Eye (tissue), 1 donor: ENCODE data around the gene KCNH3.

ENCODE experiments used
- DNase-seq: peaks from one replicate; pipeline ENCODE4 v3.0.0-alpha.2; 2015

The KCNH3 gene

DNA sequence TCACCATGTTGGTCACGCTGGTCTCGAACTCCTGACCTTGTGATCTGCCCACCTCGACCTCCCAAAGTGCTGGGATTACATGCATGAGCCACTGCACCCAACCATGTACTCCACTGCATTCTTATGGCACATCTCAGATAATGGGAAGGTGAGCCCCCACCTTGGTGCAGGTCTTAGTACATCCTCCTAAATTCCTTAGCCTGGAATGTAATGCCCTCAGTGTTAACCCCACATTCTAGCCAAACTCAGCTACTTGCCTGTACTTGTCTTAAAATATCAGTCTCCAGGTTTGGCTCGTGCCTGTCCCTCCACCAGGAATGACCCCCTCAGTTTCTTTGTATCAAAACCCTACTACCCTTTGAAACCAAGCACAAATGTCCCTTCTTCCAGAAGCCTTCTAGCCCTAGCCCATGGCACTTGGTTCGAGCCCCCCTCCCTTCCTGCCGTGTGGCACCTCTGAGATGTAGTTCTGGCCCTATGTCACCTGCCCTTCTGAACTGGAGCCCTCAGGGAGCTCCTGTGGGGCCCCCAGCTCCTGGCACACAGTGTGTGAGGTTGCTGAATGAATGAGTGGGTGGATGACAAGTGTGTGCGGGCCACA lies 8.4 kb downstream of the KCNH3 start:
- DNase-seq, result no peak

DNA sequence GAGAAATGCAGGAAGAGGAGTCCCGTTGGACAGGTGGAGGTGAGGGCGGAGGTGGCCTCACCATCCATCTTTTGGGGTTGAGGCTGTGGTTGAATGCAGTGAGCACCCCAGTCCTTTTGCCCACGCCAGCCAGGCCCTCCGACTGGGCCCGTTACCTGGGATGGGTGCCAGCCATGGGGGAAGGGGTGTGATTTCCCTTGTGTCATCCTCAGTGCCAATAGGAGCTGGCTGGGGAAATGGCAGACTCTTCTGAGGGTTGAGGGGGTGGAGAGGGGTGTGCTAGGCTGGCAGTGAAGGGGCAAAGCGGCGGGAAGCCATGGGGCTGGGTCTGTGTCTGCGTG lies 9.6 kb downstream of the KCNH3 start:
- DNase-seq, result no peak

DNA sequence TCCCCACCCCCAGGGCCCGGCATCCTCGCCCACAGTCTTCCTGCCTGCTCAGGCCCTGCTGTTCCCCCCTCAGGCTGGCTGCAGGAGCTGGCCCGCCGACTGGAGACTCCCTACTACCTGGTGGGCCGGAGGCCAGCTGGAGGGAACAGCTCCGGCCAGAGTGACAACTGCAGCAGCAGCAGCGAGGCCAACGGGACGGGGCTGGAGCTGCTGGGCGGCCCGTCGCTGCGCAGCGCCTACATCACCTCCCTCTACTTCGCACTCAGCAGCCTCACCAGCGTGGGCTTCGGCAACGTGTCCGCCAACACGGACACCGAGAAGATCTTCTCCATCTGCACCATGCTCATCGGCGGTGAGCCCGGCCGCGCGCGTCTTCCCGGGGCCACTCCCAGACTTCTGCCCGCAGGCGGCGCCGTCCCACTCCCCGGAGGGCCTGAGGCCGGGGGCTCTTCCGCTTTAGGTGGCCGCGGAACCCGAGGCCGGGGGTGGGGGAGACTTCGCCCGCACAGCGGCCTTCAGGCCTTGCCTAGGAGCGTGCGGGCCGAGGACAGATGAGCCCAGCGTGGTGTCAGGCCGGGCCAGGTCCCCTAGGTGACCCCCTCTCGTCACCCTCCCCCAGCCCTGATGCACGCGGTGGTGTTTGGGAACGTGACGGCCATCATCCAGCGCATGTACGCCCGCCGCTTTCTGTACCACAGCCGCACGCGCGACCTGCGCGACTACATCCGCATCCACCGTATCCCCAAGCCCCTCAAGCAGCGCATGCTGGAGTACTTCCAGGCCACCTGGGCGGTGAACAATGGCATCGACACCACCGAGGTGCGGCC lies 10.2 kb downstream of the KCNH3 start:
- peak; percentile 84 for DNase-seq

DNA sequence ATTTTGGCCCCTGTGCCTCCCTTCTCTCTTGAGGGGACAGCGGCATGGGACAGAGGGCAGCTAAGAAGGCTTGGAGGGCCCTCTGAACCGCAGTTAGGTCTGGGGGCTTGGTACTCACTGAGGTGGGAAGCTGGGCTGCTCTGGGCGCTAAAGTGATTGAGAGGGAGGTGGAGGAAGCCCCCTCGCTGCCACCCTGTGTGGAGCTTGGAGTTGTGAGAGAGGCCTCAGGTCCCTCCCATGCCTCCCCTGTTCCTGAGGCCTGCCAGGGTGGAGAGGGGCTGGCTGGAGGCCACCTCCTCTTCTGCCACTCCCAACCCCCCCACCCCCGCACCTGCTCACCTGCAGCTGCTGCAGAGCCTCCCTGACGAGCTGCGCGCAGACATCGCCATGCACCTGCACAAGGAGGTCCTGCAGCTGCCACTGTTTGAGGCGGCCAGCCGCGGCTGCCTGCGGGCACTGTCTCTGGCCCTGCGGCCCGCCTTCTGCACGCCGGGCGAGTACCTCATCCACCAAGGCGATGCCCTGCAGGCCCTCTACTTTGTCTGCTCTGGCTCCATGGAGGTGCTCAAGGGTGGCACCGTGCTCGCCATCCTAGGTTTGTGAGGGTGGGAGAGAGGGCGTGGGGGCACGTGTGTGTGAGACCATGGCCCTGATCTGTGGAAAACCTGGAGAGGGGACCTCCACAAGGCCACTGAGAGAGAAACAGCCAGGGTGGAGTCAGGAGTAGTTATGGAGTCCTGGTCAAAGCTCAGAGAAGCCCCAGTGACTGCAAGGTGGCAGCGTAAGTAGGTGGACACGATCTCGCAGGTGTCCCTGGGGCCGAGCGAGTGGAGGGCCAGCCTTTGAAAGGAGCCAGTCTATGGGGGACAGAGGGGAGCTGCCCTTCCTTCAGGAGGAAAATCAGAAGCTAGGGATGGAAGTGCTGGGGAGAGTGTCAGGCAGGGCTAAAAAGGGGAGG lies 11.2 kb downstream of the KCNH3 start:
- no peak for DNase-seq

DNA sequence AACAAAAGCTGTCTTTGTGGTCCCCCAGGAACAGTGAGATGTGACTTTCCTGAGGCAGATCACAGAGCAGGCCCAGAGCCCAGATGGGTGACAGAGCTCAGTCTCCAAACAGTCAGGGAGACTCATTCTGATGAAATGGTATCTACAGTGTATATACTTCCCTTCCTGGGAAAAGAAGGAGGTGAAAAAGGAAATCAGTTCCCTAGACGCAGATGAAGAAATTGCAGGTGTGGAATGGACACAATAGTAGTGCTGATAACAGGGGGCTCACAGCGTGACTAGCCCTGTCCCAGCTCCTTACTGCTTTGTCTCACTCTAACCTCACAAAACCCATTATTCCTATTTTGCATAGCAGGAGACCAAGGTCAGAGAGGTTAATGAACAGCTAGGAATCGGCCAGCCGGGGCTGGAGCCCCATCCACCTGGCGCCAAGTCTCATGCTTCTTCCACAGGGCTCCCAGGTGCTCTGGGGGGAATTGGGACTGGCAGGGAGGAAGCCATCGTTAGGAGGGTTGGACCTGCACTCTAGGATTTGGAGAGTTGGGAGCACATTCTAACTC lies 11.9 kb downstream of the KCNH3 start:
- no peak for DNase-seq

DNA sequence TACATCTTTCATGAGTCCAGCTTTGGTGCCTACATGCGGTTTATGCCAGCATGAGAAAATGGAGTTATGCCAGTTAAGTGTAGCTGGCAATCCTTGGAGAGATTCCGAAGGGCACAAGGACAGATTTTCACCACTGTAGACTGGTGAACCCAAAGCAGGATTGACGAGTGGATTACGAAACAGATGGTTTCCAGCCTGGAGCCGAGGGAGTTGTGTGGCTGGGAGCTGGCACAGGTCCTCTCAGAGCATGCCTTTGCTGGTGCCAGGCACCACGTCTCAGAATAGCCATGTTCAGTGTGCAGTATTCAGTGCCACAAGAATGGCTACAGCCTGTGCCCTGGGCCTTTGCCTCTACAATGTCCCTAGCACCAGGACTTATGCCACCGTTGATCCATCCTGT lies 13.2 kb downstream of the KCNH3 start:
- no peak for DNase-seq

DNA sequence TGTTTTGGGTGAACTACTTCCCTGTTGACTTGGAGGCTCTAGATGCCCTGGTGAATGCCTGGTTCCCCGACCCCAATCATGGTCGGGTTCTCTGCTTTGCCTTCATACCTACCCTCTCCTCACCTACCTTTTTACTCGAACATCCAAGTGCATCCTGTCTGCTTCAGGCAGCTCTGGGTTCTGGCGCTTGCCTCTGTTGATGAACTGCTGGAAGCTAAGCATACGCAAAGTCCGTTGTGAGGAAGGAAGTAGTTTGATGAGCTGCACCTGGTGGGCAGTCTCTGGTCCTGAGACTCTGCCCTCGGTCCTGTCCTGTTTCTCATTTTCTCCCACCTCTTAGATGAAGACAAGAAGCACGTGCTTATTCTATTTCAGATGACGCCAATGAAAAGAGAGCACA lies 13.6 kb downstream of the KCNH3 start:
- no peak for DNase-seq

DNA sequence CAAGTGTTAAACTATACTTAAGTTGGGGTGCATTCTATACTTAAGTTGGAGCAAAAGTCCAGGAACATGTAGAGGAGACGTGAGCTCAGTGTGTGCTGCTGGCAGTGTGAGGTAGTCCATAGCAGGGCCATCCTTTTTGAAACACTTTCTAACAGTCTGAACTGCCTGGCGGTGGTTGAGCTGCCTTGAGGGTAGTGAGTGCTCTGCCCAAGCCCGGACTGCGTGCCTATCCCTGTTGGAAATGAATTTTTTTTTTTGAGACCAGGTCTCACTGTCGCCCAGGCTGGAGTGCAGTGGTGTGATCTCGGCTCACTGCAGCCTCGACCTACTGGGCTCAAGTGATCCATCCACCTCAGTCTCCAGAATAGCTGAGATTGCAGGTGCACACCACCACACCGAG lies 14.1 kb downstream of the KCNH3 start:
- no peak for DNase-seq

DNA sequence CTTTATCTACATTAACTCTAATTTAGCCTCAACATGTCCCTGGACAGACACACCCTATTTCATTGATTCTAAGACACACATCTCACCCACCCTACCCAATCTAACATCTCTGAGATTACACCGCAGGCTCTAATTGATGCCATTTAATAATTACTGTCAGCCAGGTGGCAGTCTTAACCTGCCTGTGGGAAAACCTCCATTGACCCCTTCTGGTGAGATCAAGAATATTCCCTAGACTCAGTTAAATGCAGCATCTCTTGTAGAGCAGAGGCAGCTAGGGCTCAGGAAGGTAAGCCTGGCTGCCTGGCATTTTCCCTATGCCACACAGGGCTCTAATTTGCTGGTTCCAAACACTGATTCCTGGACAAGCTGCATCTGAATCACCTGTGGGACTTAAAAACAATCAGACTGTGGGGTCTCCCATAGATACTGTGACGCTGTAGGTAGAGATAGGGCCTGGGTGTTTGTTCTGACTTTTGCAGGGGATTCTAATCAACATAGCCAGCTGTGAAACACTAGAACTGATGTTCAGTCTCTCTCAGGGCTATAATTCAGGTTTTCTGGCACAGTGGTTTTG lies 14.8 kb downstream of the KCNH3 start:
- peak; percentile 35 for DNase-seq

DNA sequence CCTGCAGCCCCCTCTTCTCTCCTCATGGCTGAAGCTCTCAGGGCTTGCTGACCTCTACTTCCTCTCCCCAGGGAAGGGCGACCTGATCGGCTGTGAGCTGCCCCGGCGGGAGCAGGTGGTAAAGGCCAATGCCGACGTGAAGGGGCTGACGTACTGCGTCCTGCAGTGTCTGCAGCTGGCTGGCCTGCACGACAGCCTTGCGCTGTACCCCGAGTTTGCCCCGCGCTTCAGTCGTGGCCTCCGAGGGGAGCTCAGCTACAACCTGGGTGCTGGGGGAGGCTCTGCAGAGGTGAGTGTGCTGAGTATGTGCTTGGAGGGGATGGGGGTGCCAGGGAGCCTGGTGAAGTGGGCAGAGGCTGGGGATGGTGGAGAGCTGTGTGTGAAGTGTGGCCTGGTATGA lies 15.4 kb downstream of the KCNH3 start:
- no peak for DNase-seq

DNA sequence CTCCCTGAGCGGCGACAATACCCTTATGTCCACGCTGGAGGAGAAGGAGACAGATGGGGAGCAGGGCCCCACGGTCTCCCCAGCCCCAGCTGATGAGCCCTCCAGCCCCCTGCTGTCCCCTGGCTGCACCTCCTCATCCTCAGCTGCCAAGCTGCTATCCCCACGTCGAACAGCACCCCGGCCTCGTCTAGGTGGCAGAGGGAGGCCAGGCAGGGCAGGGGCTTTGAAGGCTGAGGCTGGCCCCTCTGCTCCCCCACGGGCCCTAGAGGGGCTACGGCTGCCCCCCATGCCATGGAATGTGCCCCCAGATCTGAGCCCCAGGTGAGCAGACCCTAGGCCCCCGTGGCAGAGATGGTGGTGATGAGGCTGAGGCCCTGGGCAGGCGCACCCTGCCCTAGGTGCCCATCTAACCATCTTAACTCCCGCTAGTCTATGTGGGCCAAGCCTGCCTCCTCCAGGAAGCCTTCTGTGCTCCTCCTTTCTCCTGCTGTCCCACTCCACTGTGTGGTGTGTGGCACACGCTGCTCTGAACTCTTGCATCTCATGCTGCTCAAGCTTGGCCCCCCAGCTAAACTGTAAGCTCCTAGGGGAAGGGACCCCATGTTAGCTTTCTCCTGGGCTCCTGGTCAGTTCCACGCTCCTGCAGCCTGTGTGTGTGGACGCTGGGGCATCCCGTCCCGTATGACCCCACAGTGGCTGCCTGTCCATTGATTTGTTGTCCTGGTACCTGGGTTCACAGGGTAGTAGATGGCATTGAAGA lies 17.0 kb downstream of the KCNH3 start:
- no peak for DNase-seq

DNA sequence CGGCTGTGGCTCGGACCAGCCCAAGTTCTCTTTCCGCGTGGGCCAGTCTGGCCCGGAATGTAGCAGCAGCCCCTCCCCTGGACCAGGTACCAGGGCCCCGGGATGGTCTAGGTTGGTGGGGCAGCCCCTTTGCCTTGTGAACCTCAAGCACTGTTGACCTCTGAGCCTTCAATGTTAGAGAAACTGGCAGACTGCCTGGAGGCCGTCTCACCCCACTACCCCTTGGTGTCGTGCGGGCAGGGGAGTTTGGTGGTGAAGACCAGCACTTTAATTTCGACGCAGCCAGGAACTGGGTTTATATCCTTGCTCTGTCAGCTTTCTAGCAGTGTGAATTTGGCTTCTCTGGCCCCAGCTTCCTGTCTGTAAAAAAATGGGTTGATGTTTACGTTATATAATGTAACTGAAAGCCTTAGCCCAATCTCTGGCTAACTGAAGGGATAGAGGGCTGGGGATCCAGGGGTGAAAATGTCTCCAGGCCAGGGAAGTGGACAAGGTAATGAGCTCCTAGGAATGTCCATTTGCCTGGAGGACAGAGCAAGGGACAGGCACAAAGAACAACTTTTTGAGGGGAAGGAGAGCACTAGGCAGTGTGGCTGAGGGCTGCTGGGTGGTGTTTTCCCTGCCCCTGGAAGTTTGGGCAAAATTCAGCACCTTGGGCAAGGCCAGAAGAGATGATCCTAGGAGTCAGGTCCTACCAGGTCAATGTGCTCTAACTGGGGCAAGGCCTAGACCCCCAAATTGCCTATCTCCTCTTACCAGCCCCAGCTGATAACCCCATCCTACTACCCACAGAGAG lies 17.8 kb downstream of the KCNH3 start:
- DNase-seq, result no peak

DNA sequence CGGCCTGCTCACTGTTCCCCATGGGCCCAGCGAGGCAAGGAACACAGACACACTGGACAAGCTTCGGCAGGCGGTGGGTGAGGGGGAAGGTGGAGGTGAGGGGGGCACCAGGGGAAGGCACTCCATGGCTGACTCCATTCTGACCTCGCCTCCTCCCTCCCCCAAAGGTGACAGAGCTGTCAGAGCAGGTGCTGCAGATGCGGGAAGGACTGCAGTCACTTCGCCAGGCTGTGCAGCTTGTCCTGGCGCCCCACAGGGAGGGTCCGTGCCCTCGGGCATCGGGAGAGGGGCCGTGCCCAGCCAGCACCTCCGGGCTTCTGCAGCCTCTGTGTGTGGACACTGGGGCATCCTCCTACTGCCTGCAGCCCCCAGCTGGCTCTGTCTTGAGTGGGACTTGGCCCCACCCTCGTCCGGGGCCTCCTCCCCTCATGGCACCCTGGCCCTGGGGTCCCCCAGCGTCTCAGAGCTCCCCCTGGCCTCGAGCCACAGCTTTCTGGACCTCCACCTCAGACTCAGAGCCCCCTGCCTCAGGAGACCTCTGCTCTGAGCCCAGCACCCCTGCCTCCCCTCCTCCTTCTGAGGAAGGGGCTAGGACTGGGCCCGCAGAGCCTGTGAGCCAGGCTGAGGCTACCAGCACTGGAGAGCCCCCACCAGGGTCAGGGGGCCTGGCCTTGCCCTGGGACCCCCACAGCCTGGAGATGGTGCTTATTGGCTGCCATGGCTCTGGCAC lies 18.5 kb downstream of the KCNH3 start:
- DNase-seq, result no peak

DNA sequence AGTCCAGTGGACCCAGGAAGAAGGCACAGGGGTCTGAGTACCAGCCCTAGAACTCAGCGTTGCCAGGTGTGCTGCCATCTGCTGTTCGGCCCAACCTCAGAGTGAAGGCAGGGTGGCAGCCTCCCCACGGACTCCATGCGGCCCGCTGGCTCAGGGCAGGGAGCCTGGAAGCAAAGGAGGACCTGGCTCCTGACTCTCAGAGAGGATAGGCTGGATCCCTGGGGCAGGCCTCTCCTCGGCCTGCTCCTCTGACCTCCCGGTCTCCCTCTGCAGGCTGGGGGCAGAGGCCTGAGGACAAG lies 19.0 kb downstream of the KCNH3 start:
- DNase-seq, result no peak

DNA sequence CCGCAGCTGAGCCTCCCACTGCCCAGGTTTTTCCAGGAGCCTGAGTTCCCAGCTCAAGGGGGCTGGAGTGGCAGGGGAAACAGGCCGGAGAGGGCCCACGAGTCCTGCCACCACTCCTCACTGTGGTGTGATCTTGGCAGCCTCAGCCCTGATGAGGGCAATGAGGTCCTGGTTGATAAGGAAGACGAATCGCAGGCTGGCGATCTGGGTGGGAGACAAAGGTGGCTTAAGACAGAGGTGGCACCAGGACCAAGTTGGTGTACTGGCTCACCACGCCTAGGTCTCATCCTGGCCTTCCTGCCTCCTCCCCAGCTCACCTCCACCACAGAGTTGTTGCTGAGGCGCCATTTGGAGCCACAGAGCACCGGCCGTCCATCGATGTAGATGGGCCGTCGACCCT lies 19.7 kb downstream of the KCNH3 start:
- DNase-seq, result no peak

DNA sequence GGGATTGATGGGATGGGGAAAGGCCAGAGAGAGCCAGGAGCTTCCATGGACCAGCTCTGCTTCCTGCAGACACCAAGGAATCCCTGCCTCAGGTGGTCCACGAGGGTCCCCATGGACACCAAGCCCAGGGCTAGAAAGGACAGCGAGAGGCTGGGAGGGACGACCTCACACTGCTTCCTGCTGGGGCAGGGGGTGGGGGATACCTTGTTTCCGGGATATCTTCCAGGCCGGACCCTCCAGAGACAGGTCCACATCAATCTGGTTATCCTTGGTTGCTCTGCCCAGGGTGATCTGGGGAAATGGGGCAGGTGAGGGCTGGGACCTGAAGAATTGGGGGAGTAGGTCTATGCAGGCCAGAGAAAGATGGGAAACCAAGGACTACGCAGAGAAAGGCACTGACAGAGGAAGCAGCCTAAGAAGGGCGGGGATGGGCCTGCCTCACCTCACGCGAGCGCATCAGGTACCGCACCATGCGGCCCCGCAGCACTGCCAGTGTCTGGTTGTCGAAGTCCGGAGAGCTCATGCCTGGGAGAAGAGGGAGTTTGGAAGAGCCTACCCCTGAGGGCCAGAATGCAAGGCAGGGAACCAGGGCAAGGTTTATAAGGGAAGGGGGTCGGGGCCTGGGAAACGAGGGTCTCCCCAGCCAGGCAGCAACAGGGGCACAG lies 20.3 kb downstream of the KCNH3 start:
- no peak for DNase-seq

DNA sequence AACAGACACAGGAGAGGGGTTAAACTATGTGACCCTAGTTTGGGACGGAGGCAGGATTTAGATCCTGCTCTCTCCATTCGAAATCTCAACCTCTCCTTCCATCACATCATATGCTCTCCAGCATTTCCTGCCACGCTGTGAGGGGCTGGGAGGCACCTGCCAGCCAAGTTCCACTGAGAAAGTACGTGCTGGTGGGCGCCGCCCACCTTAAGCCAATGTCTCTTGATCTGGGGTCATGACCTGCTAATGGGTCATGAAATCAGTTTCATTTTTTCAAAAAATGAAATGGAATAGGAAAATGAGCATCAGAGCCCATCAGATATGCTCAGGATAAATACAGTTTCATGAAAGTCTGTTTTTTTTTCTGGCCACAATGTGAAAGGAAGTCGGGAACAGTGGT lies 21.9 kb downstream of the KCNH3 start:
- no peak for DNase-seq

DNA sequence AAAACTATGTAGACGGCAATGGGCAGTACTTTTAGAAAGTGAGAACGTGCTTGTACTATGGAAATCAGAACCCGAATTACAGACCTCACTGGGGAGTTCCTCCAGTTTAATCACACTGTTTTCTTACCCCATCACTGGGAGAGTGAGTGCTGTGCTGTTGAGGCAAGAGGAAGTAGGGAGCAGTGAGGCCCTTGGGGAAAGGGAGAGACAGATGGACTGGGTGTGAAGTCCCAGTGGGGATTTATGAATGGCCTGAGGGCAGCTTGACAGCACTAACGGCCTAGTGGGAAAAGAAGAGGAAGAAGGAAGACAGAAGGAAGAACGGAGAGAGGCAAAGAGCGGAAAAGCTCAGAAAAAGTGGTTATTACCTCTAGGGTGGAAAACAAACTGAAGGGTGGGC lies 23.4 kb downstream of the KCNH3 start:
- no peak for DNase-seq

DNA sequence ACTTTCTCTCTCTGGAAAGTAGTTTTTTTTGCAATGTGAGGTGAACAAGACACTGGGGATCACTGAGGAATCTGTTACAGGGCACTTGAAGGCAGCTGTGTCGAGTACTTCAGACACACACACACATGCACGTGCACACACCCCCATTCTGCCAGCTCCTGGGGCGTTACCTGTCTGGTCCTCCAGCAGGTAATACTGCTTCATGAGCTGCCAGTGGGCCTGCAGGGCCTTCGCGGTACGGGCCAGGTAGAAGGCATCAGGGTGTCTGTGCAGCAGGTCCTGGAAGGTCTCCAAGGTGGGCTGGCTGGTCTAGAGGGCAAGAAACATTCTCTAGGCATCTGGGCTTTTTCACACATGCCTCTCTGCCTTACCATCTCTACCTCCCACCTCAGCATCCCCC lies 24.0 kb downstream of the KCNH3 start:
- no peak for DNase-seq

DNA sequence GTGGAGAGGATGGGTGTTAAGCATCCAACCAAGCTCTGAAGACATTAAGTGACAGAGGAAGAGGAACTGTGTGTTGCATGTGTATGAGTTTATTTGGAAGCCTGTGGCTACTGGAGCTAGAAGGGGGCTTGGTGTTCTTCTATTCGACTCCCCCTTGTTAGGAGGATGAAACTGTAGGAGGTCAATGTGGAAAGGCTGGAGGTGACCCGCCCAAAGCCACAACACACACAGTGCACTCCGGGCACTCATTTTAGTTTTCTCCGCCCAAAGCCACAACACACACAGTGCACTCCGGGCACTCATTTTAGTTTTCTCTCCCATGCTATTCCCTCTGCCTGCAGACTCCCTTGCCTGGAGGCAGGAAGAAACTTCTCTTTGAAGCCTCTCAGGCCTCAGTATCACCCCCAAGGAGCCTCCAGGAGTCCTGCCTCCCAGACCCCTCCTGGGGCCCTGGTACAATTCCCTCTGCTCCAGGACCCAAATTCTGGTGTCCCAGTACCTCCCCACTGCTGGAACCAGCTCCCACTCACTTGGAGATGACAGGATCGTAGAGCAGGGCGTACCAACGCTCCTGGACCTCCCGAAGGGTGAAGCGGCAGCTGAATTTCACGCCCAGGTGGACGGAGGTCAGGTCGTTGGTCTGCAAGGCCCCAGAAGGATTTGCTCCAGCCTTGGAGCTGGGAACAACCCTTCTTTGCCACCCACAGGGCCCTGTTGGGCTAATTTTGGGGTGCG lies 25.3 kb downstream of the KCNH3 start:
- no peak for DNase-seq
